Measurements from ENCODE around the gene FAM120C. TPM values are rescaled to one million over a fixed set of nuclear protein-coding genes. Genes with fewer than 3 reads are reported as not detected.

Gene FAM120C, protein sequence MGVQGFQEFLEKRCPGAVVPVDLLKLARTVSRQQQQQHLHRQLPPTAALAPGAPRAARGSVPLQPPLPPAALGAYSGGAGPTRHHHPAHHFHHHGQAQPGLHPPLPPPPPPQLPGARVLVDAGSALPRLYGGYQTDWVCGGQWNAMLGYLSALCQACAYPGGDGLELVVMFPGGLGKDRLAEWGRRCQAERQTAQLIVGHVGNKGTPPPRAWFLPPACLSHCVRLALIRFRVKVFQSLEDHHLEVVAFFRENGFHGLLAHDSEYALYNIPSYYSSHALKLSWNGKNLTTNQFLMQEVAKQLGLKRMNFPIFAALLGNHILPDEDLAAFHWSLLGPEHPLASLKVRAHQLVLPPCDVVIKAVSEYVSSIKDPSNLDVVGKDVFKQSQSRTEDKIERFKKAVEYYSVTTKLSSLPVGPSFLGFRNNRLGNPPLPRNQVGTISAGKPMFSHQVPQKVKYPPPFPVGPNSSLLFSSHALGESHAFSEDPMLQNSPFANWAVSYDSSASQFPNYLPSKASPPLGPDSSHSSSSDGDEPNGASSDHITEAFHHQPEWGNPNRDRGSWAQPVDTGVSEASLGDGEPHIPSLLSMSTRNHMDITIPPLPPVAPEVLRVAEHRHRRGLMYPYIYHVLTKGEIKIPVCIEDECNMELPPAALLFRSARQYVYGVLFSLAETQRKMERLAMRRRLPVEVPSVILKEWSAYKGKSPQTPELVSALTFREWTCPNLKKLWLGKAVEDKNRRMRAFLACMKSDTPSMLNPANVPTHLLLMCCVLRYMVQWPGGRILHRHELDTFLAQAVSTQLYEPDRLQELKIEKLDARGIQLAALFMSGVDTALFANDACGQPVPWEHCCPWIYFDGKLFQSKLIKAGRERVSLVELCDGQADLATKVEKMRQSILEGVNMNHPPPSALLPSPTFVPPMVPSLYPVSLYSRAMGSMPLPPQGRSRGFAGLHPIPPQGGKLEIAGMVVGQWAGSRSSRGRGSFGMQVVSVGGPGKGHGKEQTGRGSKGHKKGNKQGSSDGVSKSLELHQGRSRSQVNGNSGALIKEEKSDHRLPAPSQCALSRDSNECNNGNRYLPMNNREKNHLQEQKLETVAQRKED
- total RNA-seq (2014; rRNA removed; shearing (Covaris generic); ENCODE audit: low replicate concordance), result 6.0 and 10.7 TPM in 2 replicates

DNA sequence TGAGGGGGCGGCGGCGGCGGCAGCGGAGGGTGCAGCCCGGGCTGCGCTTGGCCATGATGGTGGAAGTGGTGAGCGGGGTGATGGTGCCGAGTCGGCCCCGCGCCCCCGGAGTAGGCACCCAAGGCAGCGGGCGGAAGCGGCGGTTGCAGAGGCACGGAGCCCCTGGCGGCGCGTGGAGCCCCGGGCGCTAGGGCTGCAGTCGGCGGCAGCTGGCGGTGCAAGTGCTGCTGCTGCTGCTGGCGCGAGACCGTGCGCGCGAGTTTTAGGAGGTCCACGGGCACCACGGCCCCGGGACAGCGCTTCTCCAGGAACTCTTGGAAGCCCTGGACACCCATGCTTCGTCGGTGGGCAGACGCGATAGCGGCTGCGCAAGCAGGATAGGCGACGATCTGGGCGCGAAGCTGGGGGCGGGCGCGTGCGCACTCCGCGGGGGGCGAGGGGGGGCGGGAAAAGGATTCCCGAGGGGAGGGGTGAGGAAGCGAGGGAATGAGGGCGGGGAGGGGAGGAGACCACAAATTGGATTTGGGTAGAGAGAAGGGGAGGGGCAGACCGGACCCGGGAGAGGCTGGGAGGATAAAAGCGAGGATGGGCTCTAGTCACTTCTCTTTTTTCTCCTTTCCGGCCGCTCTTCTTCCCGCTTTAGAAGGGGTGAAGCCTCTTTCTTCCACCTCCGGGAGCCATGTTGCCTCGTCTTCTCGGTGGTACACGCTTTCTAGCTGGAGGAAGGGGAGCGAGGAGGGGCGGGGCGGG is at the start of gene FAM120C:
Gene FAM120C, minus strand, starts transcription at position 391 of the 750 bp plus-strand sequence. Its CDS starts 56 bp downstream, at position 335.
- H3K9me3 ChIP-seq, result no peaks in the 10 kb centered on the region

DNA sequence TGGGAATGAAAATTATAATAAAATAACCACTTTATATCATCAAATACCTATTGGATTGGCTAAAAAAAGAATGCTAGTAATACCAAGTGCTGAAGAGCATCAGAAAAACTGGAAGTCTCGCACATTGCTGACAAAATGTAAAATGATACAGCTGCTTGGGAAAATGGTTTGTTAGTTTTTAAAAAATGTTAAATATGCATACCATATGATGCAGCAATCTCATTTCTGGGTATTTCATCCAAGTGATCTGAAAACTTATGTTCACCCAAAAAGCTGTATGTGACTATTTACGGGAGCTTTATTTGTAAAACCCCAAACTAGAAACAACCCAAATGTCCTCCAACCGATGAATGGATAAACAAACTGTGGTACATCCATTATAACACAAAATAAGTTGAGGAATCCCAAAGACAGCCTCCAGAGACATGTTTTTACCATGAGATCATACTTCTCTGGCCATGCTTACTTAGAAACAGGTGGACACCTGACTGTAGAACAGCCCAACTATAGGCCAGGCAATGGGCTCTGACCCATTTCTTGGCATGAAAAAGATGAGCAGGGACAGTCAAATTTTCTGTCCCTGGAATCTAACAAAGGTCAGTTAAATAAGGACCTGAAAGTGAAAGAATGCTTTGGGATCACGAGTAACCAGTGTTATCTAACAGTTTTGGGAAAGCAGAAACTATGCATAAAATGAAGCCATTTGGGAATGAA is 47.5 kb upstream of the FAM120C start:
- no peak for DNase-seq
- Histone ChIP-seq H3K4me3 (no peak overlapping the region), H3K9me3 (no peaks in the 10 kb centered on the region), H3K27me3 (no peaks in the 10 kb centered on the region), H3K36me3 (no peaks in the 10 kb centered on the region)

More for the DNA sequence above, at the start of gene FAM120C:
- no peaks in the 10 kb centered on the region for H3K27me3 ChIP-seq
- H3K36me3 ChIP-seq, result no peaks in the 10 kb centered on the region; the same call in 1 of the 2 replicates
- peak within 1 kb of the TSS; percentile 66 for H3K4me3 ChIP-seq
- DNase-seq, result peak; percentile 74

GRCh38 chrX:54223581-54223980 is 40.5 kb upstream of the FAM120C start:
- Histone ChIP-seq H3K27me3 (no peaks in the 10 kb centered on the region), H3K4me3 (no peak overlapping the region), H3K36me3 (no peaks in the 10 kb centered on the region), H3K9me3 (no peaks in the 10 kb centered on the region)
- no peak for DNase-seq

GRCh38 chrX:54213603-54214002 is 30.5 kb upstream of the FAM120C start:
- Histone ChIP-seq H3K36me3 (no peaks in the 10 kb centered on the region), H3K4me3 (no peak overlapping the region), H3K9me3 (no peaks in the 10 kb centered on the region), H3K27me3 (no peaks in the 10 kb centered on the region)
- no peak for DNase-seq

- Histone ChIP-seq H3K27me3 (no peaks in the 10 kb centered on the region), H3K36me3 (no peaks in the 10 kb centered on the region), H3K9me3 (no peaks in the 10 kb centered on the region), H3K4me3 (no peak overlapping the region)
- DNase-seq, result no peak
Measured at GRCh38 chrX:54208531-54208930, 25.5 kb upstream of the FAM120C start.

GRCh38 chrX:54198262-54198661 is 15.2 kb upstream of the FAM120C start:
- DNase-seq, result no peak
- no peak overlapping the region for H3K4me3 ChIP-seq
- no peaks in the 10 kb centered on the region for H3K27me3 ChIP-seq
- no peaks in the 10 kb centered on the region for H3K9me3 ChIP-seq
- H3K36me3 ChIP-seq, result no peaks in the 10 kb centered on the region

GRCh38 chrX:54194982-54195588 is 12.0 kb upstream of the FAM120C start:
- Histone ChIP-seq H3K27me3 (no peaks in the 10 kb centered on the region), H3K4me3 (no peak overlapping the region), H3K9me3 (no peaks in the 10 kb centered on the region), H3K36me3 (no peaks in the 10 kb centered on the region)
- no peak for DNase-seq

DNA sequence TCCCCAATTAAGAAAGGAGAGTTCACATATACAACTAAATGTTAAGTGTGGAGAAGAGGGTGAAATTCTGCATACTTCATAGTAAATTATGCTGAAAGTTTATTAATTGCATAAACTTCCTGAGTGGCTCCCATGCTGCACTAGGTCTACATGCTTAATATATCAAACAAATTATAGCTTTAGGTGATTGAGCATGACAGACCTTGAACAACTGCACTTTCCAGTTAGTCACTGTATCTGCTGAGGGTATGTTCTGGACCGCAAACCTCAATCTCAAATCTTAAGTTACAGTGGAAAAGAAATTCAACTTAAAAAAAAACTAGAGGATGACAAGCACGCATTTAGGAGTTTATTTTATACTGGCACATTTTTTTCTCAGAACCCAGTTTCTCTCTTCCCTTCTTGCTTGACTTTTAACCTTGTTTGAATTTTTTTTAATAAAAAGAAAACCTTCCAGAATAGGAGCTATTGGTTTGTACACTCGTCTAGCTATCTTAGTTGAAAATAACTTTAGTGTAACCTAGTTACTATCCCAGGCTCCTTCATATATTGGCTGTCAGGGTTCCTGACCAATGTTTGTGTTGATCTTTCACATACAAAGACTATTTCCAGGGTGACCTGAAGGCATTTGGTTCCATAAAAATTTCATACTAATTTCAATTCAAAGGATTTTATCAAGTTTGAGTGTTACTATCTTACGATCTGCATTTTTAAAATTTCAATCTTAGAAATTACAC is 10.2 kb upstream of the FAM120C start:
- H3K4me3 ChIP-seq, result no peak overlapping the region
- H3K36me3 ChIP-seq, result no peaks in the 10 kb centered on the region
- DNase-seq, result no peak
- no peaks in the 10 kb centered on the region for H3K9me3 ChIP-seq
- H3K27me3 ChIP-seq, result no peaks in the 10 kb centered on the region

- no peaks in the 10 kb centered on the region; the same call in 1 of the 2 replicates for H3K36me3 ChIP-seq
- H3K4me3 ChIP-seq, result no peak overlapping the region
- H3K27me3 ChIP-seq, result no peaks in the 10 kb centered on the region
- no peak for DNase-seq
- no peaks in the 10 kb centered on the region for H3K9me3 ChIP-seq
Measured at GRCh38 chrX:54184474-54184873, 1.4 kb upstream of the FAM120C start.

- H3K9me3 ChIP-seq, result no peaks in the 10 kb centered on the region
- H3K4me3 ChIP-seq, result peak overlapping the region; percentile 66
- peak; percentile 67 for DNase-seq
- H3K36me3 ChIP-seq, result no peaks in the 10 kb centered on the region; the same call in none of the 2 replicates
- H3K27me3 ChIP-seq, result no peaks in the 10 kb centered on the region
Measured at GRCh38 chrX:54182194-54182863, 725 bp downstream of the FAM120C start.

GRCh38 chrX:54181202-54181953 is 1.7 kb downstream of the FAM120C start:
- H3K27me3 ChIP-seq, result no peaks in the 10 kb centered on the region
- H3K4me3 ChIP-seq, result peak overlapping the region; percentile 66
- peak; percentile 14 for DNase-seq
- H3K9me3 ChIP-seq, result no peaks in the 10 kb centered on the region
- H3K36me3 ChIP-seq, result peaks cover 5% of the 10 kb centered on the region

GRCh38 chrX:54180403-54180802 is 2.7 kb downstream of the FAM120C start:
- DNase-seq, result no peak
- Histone ChIP-seq H3K36me3 (peaks cover 6% of the 10 kb centered on the region), H3K9me3 (no peaks in the 10 kb centered on the region), H3K27me3 (no peaks in the 10 kb centered on the region), H3K4me3 (peak overlapping the region; percentile 66)

DNA sequence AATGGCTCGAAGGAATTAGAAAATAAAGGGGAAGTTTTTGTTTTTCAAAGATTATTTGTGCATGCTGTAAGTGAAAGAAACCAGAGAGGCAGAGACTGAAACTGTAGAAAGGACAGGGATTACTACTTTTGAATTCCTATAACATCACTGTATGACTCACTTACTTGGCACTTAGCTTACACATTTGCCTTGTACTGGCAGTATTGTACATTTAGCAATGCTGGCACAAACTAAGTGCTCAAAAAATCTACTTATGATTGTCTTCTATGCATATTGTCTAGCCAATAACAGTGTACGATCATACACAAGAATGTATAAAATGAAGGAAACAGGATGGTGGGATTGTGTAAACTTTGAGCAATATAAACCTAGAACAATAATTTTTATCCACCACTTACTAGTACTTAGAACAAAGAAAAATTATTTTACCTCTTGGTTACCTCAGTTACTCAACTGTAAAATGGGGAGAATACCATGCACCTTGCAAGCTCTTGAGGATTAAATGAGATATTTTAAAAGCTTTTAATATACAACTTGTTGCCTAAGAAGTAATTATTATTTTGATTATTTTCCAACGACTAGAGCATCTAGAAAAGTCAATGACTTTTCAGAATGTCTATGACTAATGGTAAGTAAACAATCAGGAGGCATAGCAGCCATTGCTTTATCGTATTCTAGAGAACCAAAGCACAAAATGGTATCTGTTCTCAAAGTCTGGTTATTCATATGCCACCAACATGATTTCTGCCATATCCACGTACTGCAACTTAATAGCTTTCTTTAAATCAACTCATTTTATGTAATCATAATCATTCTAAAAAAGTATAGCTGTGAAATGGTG is 4.7 kb downstream of the FAM120C start:
- Histone ChIP-seq H3K27me3 (no peaks in the 10 kb centered on the region), H3K4me3 (peak overlapping the region; percentile 9), H3K9me3 (no peaks in the 10 kb centered on the region), H3K36me3 (peaks cover 13% of the 10 kb centered on the region)
- no peak for DNase-seq

Data from MG63 (cell line).